HG02884 (cell line): ENCODE measurements around the gene NRXN2.
A peak's percentile ranks its signal among the peaks of the same experiment; 100 is the strongest.
"Not testable (repeated sequence)": the region's sequence is repeated elsewhere in the genome, so short reads cannot be mapped to it uniquely, and the experiment has no call there.

Experiments used
- ATAC-seq: cut with Tn5 transposase; IDR thresholded peaks from one replicate; pipeline ENCODE4 v1.9.1; 2021; ENCODE audit warnings: mild to moderate bottlenecking, moderate library complexity; ENCODE audit not compliant: unreplicated experiment

NRXN2 gene

GRCh38 chr11:64705501-64705900 lies 17.5 kb downstream of the NRXN2 start:
- no peak for ATAC-seq

- no peak for ATAC-seq
Observed at GRCh38 chr11:64703048-64703447, 19.9 kb downstream of the NRXN2 start.

GRCh38 chr11:64701956-64702355 lies 21.0 kb downstream of the NRXN2 start:
- ATAC-seq: not testable (repeated sequence)

- ATAC-seq: no peak
Observed at GRCh38 chr11:64698427-64698826, 24.6 kb downstream of the NRXN2 start.

DNA sequence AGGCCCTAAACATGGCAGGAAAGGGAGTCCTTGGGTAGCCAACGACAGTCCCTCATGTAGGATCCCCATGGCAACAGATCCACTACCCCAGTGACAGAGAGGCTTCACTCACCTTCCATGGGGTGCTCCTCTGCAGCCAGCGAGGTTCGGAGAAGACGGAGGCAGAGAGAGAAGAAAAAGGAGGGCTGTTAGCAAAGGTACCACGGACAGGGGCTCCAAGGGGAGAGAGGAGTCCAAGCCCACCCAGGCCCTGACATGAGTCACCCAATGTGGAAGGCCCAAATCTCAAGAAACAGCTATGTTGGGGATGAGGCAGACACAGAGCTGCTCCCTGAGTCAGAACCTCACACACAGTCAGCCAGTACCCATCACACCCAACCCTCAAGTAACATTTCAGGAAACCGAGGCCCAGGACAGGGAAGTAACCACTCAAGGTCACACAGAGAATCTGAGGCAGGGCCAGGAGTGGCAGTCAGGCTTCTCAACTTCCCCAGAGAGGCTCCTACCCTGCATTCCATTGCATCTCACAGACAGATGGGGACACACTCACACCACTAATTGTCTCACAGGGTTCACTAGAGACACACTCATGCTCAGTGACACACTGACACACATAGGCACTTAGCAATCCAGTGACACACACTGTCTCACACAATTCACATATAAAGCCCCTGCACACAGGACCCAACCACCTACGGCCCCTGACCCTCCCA lies 25.2 kb downstream of the NRXN2 start:
- ATAC-seq: no peak

GRCh38 chr11:64696045-64696444 lies 27.0 kb downstream of the NRXN2 start:
- no peak for ATAC-seq

DNA sequence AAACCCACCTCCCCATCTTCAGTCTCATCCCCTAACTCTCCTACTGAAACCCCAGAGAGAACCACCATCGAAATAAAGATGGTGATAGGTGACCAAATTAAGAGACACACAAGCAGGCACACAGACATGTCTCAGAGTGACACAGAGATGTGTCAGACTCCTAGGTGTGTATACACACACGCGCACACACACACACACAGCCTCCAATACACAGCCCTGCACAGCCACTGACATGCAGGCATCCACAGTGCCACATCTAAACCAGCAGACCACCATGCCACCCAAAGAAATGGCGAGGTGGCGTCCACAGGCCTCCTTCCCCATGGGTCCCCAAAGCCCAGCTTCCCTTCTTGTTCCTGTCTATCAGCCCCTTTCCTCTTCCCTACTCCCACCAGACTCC lies 27.4 kb downstream of the NRXN2 start:
- ATAC-seq: no peak

- ATAC-seq: no peak
Observed at GRCh38 chr11:64694821-64695365, 28.1 kb downstream of the NRXN2 start.

GRCh38 chr11:64694026-64694755 lies 28.8 kb downstream of the NRXN2 start:
- ATAC-seq: no peak

DNA sequence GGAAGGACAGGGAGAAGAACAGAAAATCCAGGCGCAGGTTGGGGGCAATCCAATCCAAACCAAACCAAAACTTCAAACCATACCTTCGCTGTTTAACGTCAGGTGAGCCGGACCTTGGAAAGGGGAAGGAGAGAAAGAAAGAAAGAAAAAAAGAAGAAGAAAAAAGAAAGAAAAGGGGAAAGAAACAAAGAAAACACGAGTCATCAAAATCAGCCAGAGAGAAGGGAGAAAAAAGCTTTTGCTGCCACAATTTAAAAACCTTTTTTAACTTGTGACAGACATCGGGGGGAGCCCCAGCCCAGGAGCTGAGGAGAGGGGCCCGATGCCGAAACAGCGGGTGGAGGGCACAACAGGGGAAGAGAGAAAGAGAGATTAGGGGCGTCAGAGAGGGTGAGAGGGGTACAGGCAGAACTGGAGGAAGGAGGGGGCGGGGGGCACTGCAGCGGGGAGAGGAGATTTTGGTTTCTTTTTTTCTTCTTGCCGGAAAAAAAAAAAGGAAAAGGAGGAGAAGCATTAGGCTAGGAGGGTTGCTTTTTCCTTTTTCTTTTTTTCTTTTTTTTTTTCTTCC lies 30.1 kb downstream of the NRXN2 start:
- no peak for ATAC-seq

DNA sequence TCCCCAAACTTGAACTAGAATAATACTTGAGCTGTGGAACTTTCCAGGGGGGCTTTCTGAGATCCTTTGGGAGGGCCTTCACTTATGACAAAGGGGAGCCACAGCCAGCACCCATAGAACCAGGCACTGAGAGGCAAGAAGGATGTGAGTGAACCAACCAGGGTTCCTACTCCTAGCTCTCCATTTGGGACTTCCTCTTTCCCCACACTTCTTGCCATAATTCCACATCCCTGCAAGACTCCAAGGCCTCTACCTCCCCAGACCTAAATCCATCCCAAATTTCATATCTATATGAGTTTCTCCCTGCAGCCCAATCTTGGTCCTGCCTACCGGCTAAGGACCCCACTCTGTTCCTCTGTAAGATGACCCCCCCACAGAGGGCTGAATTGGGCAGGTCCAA lies 31.5 kb downstream of the NRXN2 start:
- no peak for ATAC-seq

DNA sequence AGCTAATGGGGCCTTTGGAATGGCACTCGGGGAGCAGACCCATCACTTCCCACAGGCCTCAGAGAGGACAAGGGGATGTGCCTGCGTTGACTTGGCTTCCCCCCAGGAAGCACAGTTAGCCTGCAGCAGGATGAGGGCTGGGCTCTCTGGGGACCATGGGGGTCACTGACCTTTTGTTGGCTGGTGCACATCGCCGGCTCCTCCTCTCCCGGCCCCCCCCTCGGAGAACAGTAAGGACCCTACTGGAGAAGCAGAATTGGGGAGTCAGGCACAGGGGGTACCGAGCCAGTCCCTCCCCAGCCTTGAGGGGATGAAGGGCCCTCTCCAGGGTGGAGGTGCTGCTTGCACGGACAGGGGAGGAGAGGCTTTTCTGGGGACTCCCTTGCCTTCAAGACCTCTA lies 32.8 kb downstream of the NRXN2 start:
- no peak for ATAC-seq

- ATAC-seq: peak; percentile 68
Observed at GRCh38 chr11:64688534-64688982, 34.4 kb downstream of the NRXN2 start.

GRCh38 chr11:64687643-64688533 lies 35.1 kb downstream of the NRXN2 start:
- ATAC-seq: no peak

- ATAC-seq: no peak
Observed at GRCh38 chr11:64687204-64687603, 35.8 kb downstream of the NRXN2 start.

DNA sequence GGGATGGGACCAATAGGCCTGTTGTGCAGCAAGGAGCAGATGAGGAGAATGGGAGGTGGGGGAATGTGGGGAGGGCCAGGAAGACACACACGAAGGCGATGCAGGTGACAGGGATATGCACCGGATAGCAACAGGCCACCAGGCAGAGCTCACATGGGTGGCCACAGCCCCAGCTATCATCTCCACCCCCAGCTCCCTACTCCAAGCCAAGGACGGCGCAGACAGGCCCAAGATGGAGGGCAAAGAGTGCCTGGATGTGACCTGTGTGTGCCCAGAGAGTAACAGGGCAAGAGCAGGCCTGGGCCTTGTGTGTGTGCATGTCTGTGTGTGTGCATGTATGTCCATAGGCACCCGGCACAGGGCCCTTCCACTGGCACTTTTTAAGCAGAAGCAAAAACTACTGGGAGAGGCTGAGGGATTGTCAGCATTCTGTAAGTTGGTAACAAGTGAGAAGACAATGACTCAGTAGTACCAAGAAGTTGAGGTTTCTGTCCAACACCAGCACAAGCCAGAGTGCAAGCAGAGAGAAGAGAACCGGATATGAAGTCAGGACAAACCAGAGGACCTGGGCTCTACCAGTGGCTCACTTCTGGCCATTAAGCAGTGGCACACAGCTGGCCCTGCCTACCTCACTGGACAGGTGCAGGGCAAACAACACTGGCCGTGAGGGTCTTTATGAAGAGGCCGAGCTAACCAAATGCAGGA lies 36.4 kb downstream of the NRXN2 start:
- no peak for ATAC-seq

- no peak for ATAC-seq
Observed at GRCh38 chr11:64685536-64685935, 37.5 kb downstream of the NRXN2 start.

DNA sequence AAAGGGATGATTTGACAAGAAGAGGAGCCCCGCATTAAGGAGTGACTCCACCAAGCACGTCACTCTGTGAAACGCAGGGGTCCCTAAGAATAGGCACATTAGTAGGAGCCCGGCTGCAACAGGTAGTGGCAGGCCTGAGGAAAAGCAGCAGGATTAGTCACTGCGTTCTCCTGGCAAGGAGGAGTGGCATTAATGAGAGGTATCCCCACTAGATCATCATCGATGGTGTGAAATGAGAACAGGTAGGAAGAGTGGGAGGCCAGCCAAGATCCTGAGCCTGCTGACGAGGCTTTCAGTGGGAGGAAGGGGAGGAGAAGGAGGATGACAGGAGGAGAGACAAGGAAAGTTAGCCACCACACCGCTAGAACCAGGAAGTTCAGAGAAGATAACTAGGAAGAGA lies 38.6 kb downstream of the NRXN2 start:
- ATAC-seq: no peak

DNA sequence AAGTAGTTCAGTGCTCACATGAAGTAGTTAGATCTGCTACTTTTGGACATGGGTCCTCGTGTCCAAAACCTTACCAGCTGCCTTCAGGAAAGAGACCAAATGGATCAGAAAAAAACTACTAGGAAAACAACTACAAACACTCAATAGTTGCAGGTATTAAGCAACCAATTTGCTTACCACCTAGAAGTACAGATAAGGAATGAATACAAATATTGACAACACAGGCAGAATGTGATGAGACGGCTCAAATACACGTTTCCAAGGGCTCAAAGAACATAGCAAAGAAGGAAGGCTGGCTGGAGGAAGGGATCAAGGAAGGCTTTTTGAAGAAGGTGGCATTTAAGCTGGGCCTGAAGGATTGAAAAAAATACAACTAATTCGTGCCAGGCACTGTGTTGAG lies 41.8 kb downstream of the NRXN2 start:
- no peak for ATAC-seq

DNA sequence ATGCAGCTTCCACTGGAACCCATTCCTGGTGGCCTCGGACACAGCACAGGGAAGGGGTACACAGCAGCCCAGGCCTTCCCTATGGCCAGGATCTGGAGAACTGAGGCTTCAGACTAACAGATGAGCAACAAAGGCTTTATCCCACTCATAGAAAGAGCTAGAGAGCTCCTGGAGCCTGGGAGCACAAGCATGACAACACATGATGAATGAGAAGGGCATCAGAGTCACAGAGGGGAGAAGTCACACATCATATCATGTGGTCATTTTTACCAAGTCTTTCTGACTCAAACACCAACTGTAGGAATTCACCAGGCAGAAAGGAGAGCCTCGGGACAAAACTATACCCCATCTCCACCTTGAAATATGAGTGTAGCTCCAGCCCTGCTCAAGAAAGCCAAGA lies 43.2 kb downstream of the NRXN2 start:
- no peak for ATAC-seq
